HTERT RPE-1 (cell line): ENCODE data around the gene B9D2.

ENCODE experiments used
- in situ Hi-C: fragments of 300-500 bp; cut with MboI; formaldehyde crosslinking; loops from 4 replicates; pipeline ENCODE4 v1.14.3; 2020; ENCODE audit warnings: low sequenced_read_pairs

Gene B9D2

GRCh38 chr19:41330481-41330880 lies 33.5 kb downstream of the B9D2 start:
- in situ Hi-C loops = no loop called here

- in situ Hi-C loops = no loop called here
Observed at GRCh38 chr19:41328842-41329225, 35.1 kb downstream of the B9D2 start.

GRCh38 chr19:41328157-41328841 lies 35.6 kb downstream of the B9D2 start:
- in situ Hi-C loops = no loop called here

GRCh38 chr19:41327576-41328156 lies 36.3 kb downstream of the B9D2 start:
- in situ Hi-C loops = no loop called here

GRCh38 chr19:41327076-41327575 lies 36.8 kb downstream of the B9D2 start:
- in situ Hi-C loops = no loop called here

- in situ Hi-C loops = no loop called here
Observed at GRCh38 chr19:41325947-41326706, 37.8 kb downstream of the B9D2 start.

- in situ Hi-C loops = no loop called here
Observed at GRCh38 chr19:41325640-41325946, 38.4 kb downstream of the B9D2 start.

GRCh38 chr19:41324921-41325639 lies 38.9 kb downstream of the B9D2 start:
- in situ Hi-C loops = no loop called here

GRCh38 chr19:41324231-41324702 lies 39.7 kb downstream of the B9D2 start:
- in situ Hi-C loops = no loop called here

- in situ Hi-C loops = no loop called here
Observed at GRCh38 chr19:41323430-41324125, 40.4 kb downstream of the B9D2 start.

- in situ Hi-C loops = no loop called here
Observed at GRCh38 chr19:41323023-41323422, 40.9 kb downstream of the B9D2 start.

GRCh38 chr19:41322451-41322850 lies 41.5 kb downstream of the B9D2 start:
- in situ Hi-C loops = no loop called here

- in situ Hi-C loops = no loop called here
Observed at GRCh38 chr19:41321600-41322270, 42.2 kb downstream of the B9D2 start.

GRCh38 chr19:41321204-41321599 lies 42.7 kb downstream of the B9D2 start:
- in situ Hi-C loops = no loop called here

GRCh38 chr19:41320568-41320967 lies 43.4 kb downstream of the B9D2 start:
- in situ Hi-C loops = no loop called here

- in situ Hi-C loops = no loop called here
Observed at GRCh38 chr19:41320185-41320518, 43.8 kb downstream of the B9D2 start.

- in situ Hi-C loops = no loop called here
Observed at GRCh38 chr19:41319500-41320184, 44.3 kb downstream of the B9D2 start.

GRCh38 chr19:41318696-41319499 lies 45.1 kb downstream of the B9D2 start:
- in situ Hi-C loops = no loop called here
